Measurements from ENCODE around the gene GALNTL6.

Gene GALNTL6

GRCh38 chr4:172698256-172698655 is 885.1 kb downstream of the GALNTL6 start:
- no peak overlapping the region for H3K4me3 ChIP-seq (ENCODE audit: low read depth, low read length)
- DNase-seq (ENCODE audit: low read depth): no peak
- TF ChIP-seq CTCF (conservative IDR thresholded peaks at IDR 0.05; ENCODE audit: low read depth, low read length): no peak

- TF ChIP-seq CTCF (conservative IDR thresholded peaks at IDR 0.05; ENCODE audit: low read depth, low read length): no peak
- no peak overlapping the region for H3K4me3 ChIP-seq (ENCODE audit: low read depth, low read length)
- no peak for DNase-seq (ENCODE audit: low read depth)
These were observed 892.4 kb downstream of the GALNTL6 start for GRCh38 chr4:172705565-172705964.

GRCh38 chr4:172706000-172706399 is 892.8 kb downstream of the GALNTL6 start:
- TF ChIP-seq CTCF (conservative IDR thresholded peaks at IDR 0.05; ENCODE audit: low read depth, low read length): no peak
- no peak overlapping the region for H3K4me3 ChIP-seq (ENCODE audit: low read depth, low read length)
- peak; percentile 3 for DNase-seq (ENCODE audit: low read depth)

GRCh38 chr4:172707622-172708021 is 894.4 kb downstream of the GALNTL6 start:
- no peak for TF ChIP-seq CTCF (conservative IDR thresholded peaks at IDR 0.05; ENCODE audit: low read depth, low read length)
- H3K4me3 ChIP-seq (ENCODE audit: low read depth, low read length): no peak overlapping the region
- no peak for DNase-seq (ENCODE audit: low read depth)

GRCh38 chr4:172708184-172708583 is 895.0 kb downstream of the GALNTL6 start:
- no peak for DNase-seq (ENCODE audit: low read depth)
- no peak for TF ChIP-seq CTCF (conservative IDR thresholded peaks at IDR 0.05; ENCODE audit: low read depth, low read length)
- H3K4me3 ChIP-seq (ENCODE audit: low read depth, low read length): no peak overlapping the region

GRCh38 chr4:172709376-172709775 is 896.2 kb downstream of the GALNTL6 start:
- no peak for TF ChIP-seq CTCF (conservative IDR thresholded peaks at IDR 0.05; ENCODE audit: low read depth, low read length)
- DNase-seq (ENCODE audit: low read depth): no peak
- no peak overlapping the region for H3K4me3 ChIP-seq (ENCODE audit: low read depth, low read length)

- no peak for TF ChIP-seq CTCF (conservative IDR thresholded peaks at IDR 0.05; ENCODE audit: low read depth, low read length)
- DNase-seq (ENCODE audit: low read depth): no peak
- H3K4me3 ChIP-seq (ENCODE audit: low read depth, low read length): no peak overlapping the region
These were observed 903.1 kb downstream of the GALNTL6 start for GRCh38 chr4:172716291-172716690.
